Right hindlimb (tissue), 1 donor: Measurements from ENCODE around the gene TMEM151B.
A peak's percentile ranks its signal among the peaks of the same experiment; 100 is the strongest.

Experiments used
- DNase-seq: peaks from one replicate; pipeline ENCODE4 v3.0.0-alpha.2; 2018

Gene TMEM151B

DNA sequence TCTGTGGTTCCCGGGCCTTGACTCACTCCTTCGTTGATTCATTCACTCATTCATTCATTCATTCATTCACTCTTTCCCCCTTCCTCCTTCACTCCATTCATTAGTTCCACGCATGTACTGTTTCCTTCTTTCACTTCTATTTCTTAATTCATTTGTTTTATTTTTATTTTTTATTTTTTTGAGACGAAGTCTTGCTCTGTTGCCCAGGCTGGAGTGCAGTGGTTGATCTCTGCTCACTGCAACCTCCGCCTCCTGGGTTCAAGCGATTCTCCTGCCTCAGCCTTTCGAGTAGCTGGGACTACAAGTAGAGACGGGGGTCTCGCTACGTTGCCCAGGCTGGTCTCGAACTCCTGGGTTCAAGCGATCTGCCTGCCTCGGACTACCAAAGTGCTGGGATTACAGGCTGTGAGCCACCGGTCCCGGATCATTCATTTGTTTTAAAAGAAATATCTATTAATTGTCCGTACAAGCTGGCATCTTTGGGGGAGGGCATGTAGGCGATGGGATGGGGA lies 4.5 kb upstream of the TMEM151B start:
- no peak for DNase-seq

DNA sequence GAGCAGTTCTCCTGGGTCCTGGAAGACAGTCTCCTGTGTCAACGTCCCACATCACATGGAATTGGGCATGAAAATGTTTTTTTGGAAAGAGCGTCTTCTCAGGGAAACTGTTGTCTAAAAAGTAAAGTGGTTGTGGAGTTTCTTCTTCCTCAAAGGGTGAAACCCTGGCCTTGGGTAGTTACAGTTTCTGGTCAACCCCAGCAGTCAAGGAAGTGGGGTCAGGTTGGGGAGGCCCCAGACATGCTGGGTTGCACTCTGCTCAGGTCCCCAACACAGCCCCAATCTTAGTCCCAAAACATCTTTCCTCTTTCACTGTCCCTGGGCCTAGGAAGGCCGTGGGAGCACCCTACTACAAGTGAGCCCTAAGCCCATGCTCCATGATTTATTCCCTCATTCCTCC lies 3.9 kb upstream of the TMEM151B start:
- no peak for DNase-seq

DNA sequence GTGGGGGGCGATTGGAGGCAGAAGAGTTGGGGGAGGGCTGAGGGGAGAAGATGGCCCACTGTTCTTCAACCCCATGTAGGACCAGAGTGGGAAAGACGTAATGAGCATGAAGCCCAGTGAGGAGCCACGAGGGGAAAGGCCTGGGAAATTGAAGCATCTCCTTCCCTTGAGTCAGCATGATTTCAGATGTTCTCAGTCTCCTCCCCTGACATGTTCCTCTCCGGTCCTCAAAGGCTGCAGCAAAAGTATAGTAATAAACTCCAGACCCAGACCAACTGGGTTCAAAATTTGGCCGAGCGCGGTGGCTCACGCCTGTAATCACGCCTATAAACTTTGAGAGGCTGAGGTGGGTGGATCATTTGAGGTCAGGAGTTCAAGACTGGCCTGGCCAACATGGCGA lies 3.0 kb upstream of the TMEM151B start:
- DNase-seq, result no peak

- peak; percentile 68 for DNase-seq
Measured at GRCh38 chr6:44268095-44268628, 2.1 kb upstream of the TMEM151B start.

DNA sequence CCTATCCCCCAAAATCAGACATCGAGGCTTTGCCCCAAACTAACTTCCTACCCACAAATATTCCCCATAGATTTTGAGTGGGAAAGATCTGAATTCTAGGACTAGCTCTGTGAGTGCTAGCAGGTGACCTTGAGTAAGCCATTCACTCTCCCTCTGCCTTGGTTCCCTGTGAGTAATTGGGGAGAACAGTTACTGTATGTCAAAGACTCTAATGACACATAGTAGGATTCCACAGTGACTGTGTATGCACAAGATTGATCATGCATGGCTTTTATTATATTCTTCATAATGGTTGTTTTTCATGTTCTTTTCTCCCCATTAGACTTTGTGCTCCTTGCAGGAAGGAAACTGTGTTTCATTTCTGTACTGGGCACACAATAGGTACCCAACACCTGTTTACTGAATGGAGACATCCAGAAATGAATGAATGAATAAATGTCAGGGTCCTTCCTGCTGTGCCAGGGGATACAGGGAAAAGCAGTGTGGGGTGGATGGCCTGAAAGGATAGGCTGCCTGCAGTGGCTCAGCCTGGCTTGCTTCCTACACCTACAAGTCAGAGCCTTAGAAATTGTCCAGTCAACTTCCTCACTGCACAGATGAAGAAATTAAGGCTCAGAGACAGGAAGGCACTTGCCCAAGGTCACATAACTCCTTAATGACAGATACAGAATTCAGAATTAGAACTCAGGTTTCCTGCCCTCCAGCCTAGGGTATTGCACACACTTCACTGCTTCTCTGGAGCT lies 901 bp upstream of the TMEM151B start:
- no peak for DNase-seq

- no peak for DNase-seq
Measured at GRCh38 chr6:44270526-44271405, 516 bp downstream of the TMEM151B start.

DNA sequence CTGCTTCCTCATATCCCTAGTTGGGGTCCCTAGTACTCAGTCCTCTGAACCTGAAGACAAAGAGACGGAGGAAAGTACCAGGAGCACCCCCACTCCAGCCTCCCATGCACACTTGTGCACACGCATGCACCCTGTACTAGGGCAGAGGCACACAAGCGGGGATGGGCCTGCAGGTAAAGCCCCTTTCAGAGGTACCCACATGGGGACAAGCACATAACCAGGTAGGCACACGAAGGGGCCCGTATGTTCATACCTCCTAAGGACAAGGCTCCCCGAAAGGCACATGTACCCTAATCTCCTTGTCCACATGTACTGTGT lies 1.1 kb downstream of the TMEM151B start:
- DNase-seq, result no peak

DNA sequence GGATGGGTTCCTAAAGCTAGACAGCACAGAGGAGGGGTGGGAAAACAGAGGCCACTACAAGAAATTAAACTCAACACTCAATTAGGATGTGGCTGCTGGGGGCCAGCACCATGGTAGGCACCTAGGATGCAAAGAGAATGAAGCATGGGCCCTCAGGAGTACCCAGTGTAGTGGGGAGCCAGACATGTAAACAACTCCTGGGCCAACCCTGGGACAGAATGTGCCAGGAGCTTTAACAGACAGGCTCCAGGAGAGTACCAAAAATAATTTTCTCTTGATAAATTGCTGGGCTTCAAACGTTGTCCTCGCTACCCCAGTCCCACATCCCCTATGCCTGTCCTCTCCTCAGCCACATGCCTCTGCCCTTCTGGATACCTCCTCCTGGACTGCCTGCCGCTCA lies 1.7 kb downstream of the TMEM151B start:
- DNase-seq, result no peak

GRCh38 chr6:44272529-44272928 lies 2.3 kb downstream of the TMEM151B start:
- no peak for DNase-seq

DNA sequence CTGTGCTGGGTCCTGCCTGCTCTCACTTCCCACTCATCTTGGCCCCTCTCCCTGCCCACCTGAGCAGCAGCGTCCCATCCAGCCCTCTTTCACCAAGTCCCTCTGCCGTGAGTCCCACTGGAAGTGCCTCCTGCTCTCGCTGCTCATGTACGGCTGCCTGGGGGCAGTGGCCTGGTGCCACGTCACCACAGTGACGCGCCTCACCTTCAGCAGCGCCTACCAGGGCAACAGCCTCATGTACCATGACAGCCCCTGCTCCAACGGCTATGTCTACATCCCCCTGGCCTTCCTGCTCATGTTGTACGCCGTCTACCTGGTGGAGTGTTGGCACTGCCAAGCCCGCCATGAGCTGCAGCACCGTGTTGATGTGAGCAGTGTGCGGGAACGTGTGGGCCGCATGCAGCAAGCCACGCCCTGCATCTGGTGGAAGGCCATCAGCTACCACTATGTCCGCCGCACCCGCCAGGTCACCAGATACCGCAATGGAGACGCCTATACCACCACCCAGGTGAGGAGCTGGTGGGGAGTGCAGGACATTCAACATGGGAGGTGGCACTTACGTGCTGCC lies 2.8 kb downstream of the TMEM151B start:
- DNase-seq, result no peak

GRCh38 chr6:44273617-44274016 lies 3.4 kb downstream of the TMEM151B start:
- no peak for DNase-seq

DNA sequence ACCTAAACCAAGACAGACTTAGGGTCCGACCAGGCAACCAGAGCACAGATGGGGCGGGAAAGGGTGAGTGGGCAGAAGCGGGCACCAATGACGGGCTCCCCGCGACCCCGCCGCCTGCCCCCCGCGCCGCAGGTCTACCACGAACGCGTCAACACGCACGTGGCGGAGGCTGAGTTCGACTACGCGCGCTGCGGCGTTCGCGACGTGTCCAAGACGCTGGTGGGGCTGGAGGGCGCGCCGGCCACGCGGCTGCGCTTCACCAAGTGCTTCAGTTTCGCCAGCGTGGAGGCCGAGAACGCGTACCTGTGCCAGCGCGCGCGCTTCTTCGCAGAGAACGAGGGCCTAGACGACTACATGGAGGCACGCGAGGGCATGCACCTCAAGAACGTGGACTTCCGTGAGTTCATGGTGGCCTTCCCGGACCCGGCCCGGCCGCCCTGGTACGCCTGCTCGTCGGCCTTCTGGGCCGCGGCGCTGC lies 5.1 kb downstream of the TMEM151B start:
- no peak for DNase-seq

- peak; percentile 56 for DNase-seq
Measured at GRCh38 chr6:44275749-44276648, 5.7 kb downstream of the TMEM151B start.

DNA sequence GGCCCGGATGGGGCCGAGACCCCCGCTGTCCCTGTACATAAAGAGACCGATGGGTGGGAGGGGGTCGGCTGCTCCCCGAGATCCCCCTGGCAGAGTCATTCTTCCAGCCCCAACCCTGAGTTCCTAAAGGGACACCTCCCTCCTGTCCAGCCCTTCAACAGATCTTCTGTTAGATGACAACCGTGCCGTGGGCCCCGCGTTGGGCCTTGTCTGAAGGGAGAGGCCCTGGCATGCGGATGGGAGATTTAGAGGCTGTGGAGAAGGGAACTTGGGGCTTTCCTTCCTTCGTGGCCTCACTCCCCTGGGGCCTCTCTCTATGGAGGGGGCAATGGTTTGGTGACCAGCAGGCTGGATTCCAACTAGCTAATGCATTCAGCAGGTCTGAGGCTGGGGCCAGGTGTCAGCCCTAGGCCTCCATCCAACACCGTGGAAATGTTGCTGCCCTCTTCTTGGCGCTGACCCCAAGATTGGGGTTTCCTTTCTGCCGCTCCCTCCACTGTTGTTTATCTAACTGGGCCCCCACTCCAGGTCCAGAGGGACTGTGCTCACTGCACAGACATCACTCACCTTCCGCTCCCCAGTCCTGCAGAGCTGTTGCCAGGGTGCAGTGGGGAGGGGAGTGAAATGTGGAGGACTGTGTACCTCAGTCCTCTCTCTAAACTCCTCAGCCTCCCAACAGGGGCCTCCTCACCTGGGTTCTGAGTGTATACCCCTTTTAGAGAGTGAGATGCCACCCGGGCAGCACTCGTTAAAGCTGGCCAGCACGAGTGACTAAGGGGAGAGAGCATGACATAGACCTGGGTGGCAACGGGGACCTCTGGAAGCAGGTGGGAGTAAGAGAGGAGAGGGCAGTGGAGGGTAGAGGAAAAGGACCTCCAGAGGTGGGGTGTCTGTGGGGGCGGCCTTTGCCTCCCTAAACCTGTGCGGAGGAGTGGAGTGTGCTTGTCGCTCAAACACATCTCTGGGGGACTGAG lies 6.7 kb downstream of the TMEM151B start:
- DNase-seq, result no peak

DNA sequence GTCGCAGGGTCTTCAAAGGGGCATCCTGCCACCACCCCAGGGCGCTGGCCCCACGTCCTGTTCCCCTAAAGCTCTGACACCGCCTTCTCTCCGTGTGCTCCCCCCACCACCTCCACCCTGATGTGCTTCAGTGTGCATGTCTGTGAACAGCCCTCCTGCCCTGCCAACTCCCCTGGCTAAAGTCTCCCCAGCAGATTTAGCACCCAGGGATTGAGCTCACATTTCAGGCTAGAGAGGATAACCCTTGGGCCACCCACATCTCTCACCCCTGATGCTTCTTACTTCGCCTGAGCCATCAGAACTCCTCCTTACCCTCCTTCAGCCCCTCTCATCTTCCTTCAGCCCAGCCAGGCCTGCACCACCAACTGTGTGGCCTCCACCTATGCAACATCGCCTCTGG lies 7.5 kb downstream of the TMEM151B start:
- no peak for DNase-seq

- no peak for DNase-seq
Measured at GRCh38 chr6:44278315-44278714, 8.1 kb downstream of the TMEM151B start.

DNA sequence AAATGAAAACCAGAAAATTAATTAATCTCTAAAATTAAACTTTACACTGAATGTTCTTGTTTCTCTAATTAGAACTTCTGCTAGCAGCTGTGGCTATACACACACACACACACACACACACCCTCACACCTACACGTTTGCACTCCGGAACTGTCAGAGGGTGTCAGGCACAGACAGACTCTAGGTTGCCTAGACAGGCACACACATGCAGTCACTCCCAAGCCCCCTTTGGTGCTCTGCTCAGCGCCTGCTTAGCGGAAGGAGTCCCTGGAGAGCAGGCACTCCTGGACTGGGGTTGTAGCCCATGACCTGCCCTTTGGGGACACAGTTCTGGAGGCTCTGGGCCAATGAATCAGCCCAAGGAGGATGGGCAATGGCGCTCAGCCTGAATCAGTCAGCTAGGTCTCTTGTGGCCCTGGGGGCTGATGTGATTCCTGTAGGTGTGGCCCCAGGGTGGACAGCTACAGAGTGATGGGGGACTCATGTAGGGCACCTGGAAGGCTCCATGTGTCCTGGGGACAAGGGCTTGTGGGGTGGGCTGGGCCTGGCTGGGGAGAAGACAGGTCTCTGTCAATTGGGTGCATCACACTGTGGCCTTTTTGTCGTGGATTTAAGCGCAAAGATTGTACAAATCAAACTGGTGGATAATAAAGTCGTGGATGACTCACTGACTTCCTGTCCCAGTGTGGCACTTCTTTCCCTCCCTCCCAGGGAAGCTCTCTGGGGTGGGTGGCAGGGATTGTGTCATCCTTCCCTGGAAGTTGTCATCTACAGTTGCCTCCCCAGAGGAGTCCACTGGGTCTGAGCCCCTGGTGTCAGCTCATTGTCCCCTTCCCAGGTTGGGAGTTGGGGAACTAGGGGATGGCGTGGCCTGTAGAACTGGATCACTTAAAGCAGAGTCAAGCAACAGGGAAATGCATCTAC lies 8.8 kb downstream of the TMEM151B start:
- no peak for DNase-seq

DNA sequence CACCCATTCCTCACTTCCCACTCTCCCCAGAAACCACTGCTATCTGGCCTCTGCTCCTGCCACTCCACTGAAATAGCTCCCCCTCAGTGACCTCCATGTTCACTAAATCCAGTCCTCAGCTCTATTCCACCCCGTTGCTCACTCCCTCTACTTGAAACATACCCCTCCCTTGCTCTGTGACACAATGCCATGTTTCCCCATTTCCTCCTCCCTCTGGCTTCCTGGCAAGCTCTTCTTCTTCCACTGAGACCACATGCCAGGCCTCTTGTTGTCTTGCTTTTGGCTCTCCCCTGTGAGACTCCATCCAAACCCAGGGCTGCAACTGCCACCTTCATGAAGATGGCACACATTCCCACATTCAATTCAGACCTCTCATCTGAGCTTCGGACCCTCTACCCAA lies 13.9 kb downstream of the TMEM151B start:
- no peak for DNase-seq

DNA sequence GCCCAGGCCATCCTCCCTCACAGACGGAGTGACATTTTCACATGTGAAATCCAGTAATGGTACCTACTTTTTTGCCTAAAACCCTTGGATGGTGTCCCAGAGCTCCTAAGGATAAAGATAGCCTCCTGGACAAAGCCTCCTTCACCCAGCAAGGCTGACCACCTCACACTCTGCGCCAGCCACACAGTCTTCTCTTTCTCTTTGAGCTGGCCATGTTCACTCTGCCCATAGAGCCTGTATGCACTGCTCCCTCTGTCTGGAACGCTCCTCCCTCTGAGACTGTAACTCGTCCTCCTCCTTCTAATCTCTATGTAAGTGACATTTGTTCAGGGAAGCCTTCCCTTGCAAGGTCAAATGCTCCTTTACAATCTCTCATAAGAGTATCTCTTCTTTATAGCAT lies 14.6 kb downstream of the TMEM151B start:
- DNase-seq, result no peak
